HG03045 (cell line): Measurements from ENCODE around the gene MDH2.
"Not testable (repeated sequence)": the region's sequence is repeated elsewhere in the genome, so short reads cannot be mapped to it uniquely, and the experiment has no call there.

Experiments used
- ATAC-seq: cut with Tn5 transposase; IDR thresholded peaks from one replicate; pipeline ENCODE4 v1.9.1; 2021; ENCODE audit warnings: mild to moderate bottlenecking, moderate library complexity; ENCODE audit not compliant: unreplicated experiment

Gene MDH2

GRCh38 chr7:76108540-76109233 is 60.8 kb downstream of the MDH2 start:
- ATAC-seq, result no peak

GRCh38 chr7:76113042-76113630 is 65.2 kb downstream of the MDH2 start:
- ATAC-seq, result not testable (repeated sequence)

GRCh38 chr7:76114742-76115141 is 66.8 kb downstream of the MDH2 start:
- ATAC-seq, result not testable (repeated sequence)
